T-helper 2 cell treated with Interferon-gamma antibody and Interleukin-4, amounts not matched to agents 5 μg/mL and 100 μg/mL, for 36 hours (primary cell): ENCODE results near the gene KIF18B.
A peak's percentile ranks its signal among the peaks of the same experiment; 100 is the strongest.

Experiments
- DNase-seq: peaks from one replicate; pipeline ENCODE4 v3.0.0; 2021; ENCODE audit warnings: low spot score
- H3K27ac Mint-ChIP-seq: one replicate; pipeline ENCODE4 v1.8.0; 2021; ENCODE audit warnings: mild to moderate bottlenecking, mixed read lengths
- H3K27me3 Mint-ChIP-seq: one replicate; pipeline ENCODE4 v1.8.0; 2021; ENCODE audit warnings: low read depth, mixed read lengths
- H3K36me3 Mint-ChIP-seq: one replicate; pipeline ENCODE4 v1.8.0; 2021; ENCODE audit warnings: low read depth, mixed read lengths
- H3K4me1 Mint-ChIP-seq: one replicate; pipeline ENCODE4 v1.8.0; 2021; ENCODE audit warnings: low read depth, mixed read lengths
- H3K4me3 Mint-ChIP-seq: one replicate; pipeline ENCODE4 v1.8.0; 2022; ENCODE audit warnings: mild to moderate bottlenecking, moderate library complexity, mixed read lengths
- H3K9me3 Mint-ChIP-seq: one replicate; pipeline ENCODE4 v1.8.0; 2021; ENCODE audit warnings: mixed read lengths

KIF18B gene

DNA sequence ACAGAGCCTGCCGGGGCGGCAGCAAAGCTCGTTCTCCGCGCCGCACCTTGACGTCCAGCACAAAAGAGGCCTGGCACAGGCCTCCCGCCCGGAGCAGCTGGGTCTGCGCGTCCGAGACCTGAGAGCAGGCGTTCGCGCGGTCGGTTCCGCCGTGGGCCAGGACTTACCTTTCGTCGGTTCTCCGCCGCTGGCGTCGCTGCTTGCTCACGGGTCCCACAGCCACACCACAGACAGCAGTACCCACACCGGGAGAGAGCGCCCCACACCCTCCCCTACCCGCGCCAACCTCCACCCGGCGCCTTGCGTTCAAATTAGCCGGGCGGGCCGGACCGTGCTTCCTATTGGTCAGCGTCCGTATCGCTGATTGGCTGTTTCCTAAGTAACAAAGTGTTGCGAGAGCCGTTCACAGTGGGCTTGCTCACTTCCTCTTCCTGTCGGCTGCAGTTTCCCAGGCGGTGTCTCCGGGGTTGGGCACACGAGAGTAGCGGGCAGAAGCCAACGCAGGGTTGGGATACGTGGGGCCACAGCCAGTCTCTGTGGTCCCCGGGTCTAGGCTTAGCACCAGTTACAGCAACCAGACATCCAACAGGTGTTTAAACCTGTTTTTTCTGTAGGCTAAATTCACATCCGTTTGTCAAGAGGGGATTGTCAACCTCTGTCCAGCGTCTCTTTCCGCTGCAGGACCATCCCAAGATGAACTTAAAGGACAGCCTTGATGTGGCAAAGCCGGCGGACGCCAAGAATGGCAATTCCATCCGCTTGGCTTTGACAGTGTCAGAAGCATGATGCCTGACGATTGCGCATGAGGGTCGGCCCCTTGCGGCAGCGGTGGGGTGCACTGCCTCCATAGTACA is at the start of gene KIF18B:
TSS of gene KIF18B (minus strand) at position 313 of the 854 bp plus-strand sequence. CDS start 11,429 bp downstream, outside the sequence.
- DNase-seq = peak; percentile 93
- no peaks in the 10 kb centered on the region for H3K9me3 Mint-ChIP-seq
- peak within 1 kb of the TSS; percentile 90 for H3K27ac Mint-ChIP-seq
- H3K27me3 Mint-ChIP-seq = no peaks in the 10 kb centered on the region
- peak within 1 kb of the TSS; percentile 96 for H3K4me3 Mint-ChIP-seq
- H3K36me3 Mint-ChIP-seq = peaks cover 24% of the 10 kb centered on the region
- H3K4me1 Mint-ChIP-seq = peaks cover 25% of the 10 kb centered on the region

- H3K36me3 Mint-ChIP-seq = no peaks in the 10 kb centered on the region
- H3K4me1 Mint-ChIP-seq = no peaks in the 10 kb centered on the region
- H3K4me3 Mint-ChIP-seq = no peak overlapping the region
- H3K27me3 Mint-ChIP-seq = peaks cover 28% of the 10 kb centered on the region
- DNase-seq = no peak
- H3K27ac Mint-ChIP-seq = no peak overlapping the region
- H3K9me3 Mint-ChIP-seq = no peaks in the 10 kb centered on the region
Measured at GRCh38 chr17:44996304-44996703, 48.7 kb upstream of the KIF18B start.

DNA sequence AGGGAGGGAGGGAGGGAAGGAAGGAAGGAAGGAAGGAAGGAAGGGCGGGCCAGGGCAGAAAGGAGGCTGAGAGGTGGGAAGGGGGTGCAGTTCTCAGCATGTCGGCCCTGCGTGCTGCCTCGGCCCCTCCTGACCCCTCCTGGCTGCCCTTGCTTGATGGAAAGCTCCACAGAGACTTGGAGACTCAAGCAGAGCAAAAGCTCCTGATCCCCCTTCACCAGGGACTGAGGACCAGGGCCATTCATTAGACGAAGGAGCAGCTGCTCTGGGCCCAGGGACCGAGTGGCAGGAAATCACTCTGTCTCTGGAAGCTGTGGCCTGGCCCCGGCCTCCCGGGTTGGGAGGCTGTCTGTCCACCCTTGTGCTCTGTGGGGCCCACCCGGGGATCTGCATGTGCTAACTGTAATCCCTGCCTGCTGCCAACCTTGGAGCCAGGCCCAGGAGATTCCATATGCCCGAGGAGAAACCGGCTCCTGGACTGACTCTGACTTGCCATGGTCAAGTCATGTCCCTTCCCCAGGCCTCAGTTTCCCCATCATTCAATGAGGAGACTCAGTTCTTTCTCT is 47.9 kb upstream of the KIF18B start:
- Mint-ChIP-seq H3K36me3 (no peaks in the 10 kb centered on the region), H3K27me3 (peaks cover 25% of the 10 kb centered on the region), H3K4me3 (no peak overlapping the region), H3K4me1 (no peaks in the 10 kb centered on the region), H3K9me3 (no peaks in the 10 kb centered on the region), H3K27ac (no peak overlapping the region)
- DNase-seq = no peak

GRCh38 chr17:44992242-44992939 is 44.8 kb upstream of the KIF18B start:
- Mint-ChIP-seq H3K9me3 (no peaks in the 10 kb centered on the region), H3K36me3 (no peaks in the 10 kb centered on the region), H3K27ac (no peak overlapping the region), H3K4me3 (no peak overlapping the region), H3K27me3 (peaks cover 38% of the 10 kb centered on the region), H3K4me1 (no peaks in the 10 kb centered on the region)
- DNase-seq = no peak

DNA sequence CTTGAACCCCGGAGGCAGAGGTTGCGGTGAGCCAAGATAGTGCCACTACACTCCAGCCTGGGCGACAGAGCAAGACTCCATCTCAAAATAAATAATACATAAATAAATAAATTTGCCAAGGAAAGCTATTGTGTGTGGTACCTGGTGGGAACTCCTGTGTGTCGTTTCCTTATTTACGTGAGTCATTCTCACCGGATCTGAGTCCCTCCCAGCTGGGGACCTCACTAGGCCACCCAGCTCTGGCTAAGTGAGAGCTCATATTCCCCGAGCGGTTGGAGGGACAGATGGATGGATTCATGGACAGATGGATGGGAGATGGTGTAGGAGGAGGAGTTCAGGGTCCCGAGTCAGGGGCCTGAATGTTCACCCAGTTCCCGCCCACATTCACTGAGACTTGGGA is 43.4 kb upstream of the KIF18B start:
- H3K27ac Mint-ChIP-seq = no peak overlapping the region
- no peaks in the 10 kb centered on the region for H3K4me1 Mint-ChIP-seq
- H3K4me3 Mint-ChIP-seq = no peak overlapping the region
- no peak for DNase-seq
- no peaks in the 10 kb centered on the region for H3K9me3 Mint-ChIP-seq
- H3K36me3 Mint-ChIP-seq = no peaks in the 10 kb centered on the region
- peaks cover 37% of the 10 kb centered on the region for H3K27me3 Mint-ChIP-seq

- H3K9me3 Mint-ChIP-seq = no peaks in the 10 kb centered on the region
- peak overlapping the region; percentile 4 for H3K27ac Mint-ChIP-seq
- no peaks in the 10 kb centered on the region for H3K36me3 Mint-ChIP-seq
- H3K27me3 Mint-ChIP-seq = peaks cover 45% of the 10 kb centered on the region
- H3K4me1 Mint-ChIP-seq = no peaks in the 10 kb centered on the region
- no peak overlapping the region for H3K4me3 Mint-ChIP-seq
- DNase-seq = no peak
Measured at GRCh38 chr17:44989552-44990138, 42.1 kb upstream of the KIF18B start.

- no peak for DNase-seq
- no peak overlapping the region for H3K4me3 Mint-ChIP-seq
- no peaks in the 10 kb centered on the region for H3K36me3 Mint-ChIP-seq
- no peaks in the 10 kb centered on the region for H3K4me1 Mint-ChIP-seq
- no peaks in the 10 kb centered on the region for H3K9me3 Mint-ChIP-seq
- H3K27ac Mint-ChIP-seq = no peak overlapping the region
- H3K27me3 Mint-ChIP-seq = peaks cover 39% of the 10 kb centered on the region
Measured at GRCh38 chr17:44988044-44988942, 40.7 kb upstream of the KIF18B start.

- Mint-ChIP-seq H3K27ac (no peak overlapping the region), H3K36me3 (no peaks in the 10 kb centered on the region), H3K4me3 (no peak overlapping the region), H3K27me3 (peaks cover 45% of the 10 kb centered on the region), H3K4me1 (no peaks in the 10 kb centered on the region), H3K9me3 (no peaks in the 10 kb centered on the region)
- no peak for DNase-seq
Measured at GRCh38 chr17:44983563-44983962, 36.0 kb upstream of the KIF18B start.

DNA sequence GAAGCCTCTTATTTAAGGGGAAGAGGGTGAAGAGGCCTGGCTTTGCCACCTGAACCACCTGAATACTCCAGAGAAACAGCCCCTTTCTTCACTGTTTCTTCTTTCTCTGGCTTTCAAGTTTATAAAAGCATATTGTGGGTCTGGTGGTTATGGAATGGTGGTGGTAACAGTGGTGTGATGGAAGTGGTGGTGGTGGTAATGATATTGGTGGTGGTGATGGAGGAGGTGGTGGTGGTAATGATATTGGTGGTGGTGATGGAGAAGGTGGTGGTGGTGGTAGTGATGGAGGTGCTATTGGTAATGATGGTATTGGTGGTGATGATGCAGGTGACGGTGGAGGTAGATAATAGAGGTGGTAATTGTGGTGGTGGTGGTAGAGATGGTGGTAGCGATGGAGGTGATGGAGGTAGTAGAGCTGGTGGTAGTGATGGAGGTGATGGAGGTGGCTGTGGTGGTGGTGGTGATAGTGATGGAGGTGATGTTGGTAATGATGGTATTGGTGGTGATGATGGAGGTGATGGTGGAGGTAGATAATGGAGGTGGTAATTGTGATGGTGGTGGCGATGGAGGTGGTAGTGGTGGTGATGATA is 34.6 kb upstream of the KIF18B start:
- H3K9me3 Mint-ChIP-seq = no peaks in the 10 kb centered on the region
- H3K4me1 Mint-ChIP-seq = no peaks in the 10 kb centered on the region
- H3K36me3 Mint-ChIP-seq = no peaks in the 10 kb centered on the region
- DNase-seq = no peak
- H3K27ac Mint-ChIP-seq = no peak overlapping the region
- H3K27me3 Mint-ChIP-seq = peaks cover 36% of the 10 kb centered on the region
- H3K4me3 Mint-ChIP-seq = no peak overlapping the region

DNA sequence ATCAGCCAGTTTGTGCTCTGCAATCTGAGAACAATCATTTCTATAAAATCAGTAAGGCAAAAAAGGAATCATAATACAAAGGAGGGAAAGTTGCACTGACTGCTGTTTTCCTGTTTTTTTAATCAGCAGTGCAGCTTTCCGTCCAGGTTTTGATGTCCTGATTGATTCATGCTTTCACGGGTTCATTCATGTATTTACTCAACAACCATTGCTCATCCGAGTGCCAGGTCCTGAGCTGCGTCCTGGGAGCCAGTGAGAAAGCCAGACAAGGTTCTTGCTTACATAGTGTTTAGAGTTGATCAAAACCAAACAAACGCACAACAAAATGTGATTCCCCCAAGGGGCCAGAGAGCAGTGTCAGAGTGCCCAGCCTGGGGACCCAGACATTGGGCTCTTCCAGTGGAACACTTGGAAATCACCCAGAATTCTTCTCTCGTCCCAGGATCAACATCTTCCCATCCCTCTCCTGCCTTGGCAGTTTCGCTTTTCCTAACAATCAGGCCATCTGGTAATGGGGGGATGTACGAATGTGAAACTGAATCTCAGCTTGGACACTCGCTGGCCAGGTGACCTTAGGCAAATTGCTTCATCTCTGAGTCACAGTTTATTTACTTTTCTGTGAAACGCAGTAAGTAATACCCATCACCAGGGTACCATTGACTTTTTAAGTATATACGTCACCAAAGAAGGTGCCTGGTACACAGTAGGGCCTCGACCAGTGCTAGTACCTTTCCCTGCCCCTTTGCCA is 33.8 kb upstream of the KIF18B start:
- H3K27me3 Mint-ChIP-seq = peaks cover 39% of the 10 kb centered on the region
- H3K9me3 Mint-ChIP-seq = no peaks in the 10 kb centered on the region
- no peak for DNase-seq
- H3K36me3 Mint-ChIP-seq = no peaks in the 10 kb centered on the region
- no peak overlapping the region for H3K27ac Mint-ChIP-seq
- H3K4me3 Mint-ChIP-seq = no peak overlapping the region
- no peaks in the 10 kb centered on the region for H3K4me1 Mint-ChIP-seq

DNA sequence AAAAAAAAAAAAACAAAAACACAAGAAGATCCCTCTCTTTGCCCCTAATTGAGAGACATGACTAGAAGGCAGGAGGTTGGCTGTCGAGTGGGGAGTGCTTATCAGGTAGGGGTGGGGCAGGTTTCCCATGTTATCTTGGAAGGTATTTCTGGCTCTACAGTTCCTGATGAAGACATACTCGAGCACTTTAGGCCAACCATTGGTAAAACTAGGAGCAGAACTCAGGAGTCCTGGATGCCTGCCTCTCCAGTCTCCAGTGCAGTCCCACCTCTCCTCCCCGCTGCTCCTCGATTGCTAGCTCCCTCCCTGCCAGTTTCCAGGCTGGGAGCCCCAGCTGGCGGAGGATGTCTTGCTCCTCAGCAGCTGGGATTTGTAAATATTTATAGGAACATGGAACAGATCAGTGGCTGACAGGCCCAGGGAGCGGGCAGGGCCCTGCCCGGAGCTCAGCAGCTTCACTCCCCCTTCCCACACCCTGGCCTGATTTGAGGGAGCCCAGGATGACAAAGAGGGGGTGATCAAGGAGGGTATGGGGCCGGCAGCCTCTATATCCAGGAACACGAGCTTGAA is 31.9 kb upstream of the KIF18B start:
- H3K27me3 Mint-ChIP-seq = peaks cover 37% of the 10 kb centered on the region
- H3K9me3 Mint-ChIP-seq = no peaks in the 10 kb centered on the region
- H3K27ac Mint-ChIP-seq = no peak overlapping the region
- no peak overlapping the region for H3K4me3 Mint-ChIP-seq
- DNase-seq = no peak
- no peaks in the 10 kb centered on the region for H3K4me1 Mint-ChIP-seq
- no peaks in the 10 kb centered on the region for H3K36me3 Mint-ChIP-seq

- peaks cover 37% of the 10 kb centered on the region for H3K27me3 Mint-ChIP-seq
- no peak overlapping the region for H3K27ac Mint-ChIP-seq
- H3K4me3 Mint-ChIP-seq = no peak overlapping the region
Measured at GRCh38 chr17:44978807-44979206, 31.2 kb upstream of the KIF18B start.

More at GRCh38 chr17:44978807-44979206, 31.2 kb upstream of the KIF18B start:
- Mint-ChIP-seq H3K4me1 (no peaks in the 10 kb centered on the region), H3K9me3 (no peaks in the 10 kb centered on the region), H3K36me3 (no peaks in the 10 kb centered on the region)
- DNase-seq = no peak
